HG03520 (cell line): ENCODE data around the gene CDRT15.
"Not testable (repeated sequence)": the region's sequence is repeated elsewhere in the genome, so short reads cannot be mapped to it uniquely, and the experiment has no call there.

Experiments
- ATAC-seq: cut with Tn5 transposase; IDR thresholded peaks from one replicate; pipeline ENCODE4 v1.9.1; 2021; ENCODE audit warnings: mild to moderate bottlenecking, moderate library complexity; ENCODE audit not compliant: unreplicated experiment

The CDRT15 gene

DNA sequence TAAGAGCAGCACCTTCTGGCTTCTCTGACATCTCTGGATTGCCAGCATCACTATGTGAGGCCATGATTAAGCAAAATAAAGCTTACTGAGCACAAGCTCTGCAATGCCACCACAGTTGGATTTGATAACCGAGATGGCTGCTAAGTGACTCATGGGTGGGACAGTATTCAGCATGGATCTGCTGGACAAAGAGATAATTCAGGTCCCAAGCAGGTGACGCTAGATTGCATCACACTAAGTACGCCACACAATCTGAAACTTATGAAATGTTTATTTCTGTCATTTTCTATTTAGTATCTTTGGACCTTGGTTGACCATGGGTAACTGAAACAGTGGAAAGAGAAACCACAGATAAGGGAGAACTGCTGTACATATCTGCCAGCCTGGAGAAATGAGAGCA is 27.4 kb downstream of the CDRT15 start:
- ATAC-seq, result no peak

DNA sequence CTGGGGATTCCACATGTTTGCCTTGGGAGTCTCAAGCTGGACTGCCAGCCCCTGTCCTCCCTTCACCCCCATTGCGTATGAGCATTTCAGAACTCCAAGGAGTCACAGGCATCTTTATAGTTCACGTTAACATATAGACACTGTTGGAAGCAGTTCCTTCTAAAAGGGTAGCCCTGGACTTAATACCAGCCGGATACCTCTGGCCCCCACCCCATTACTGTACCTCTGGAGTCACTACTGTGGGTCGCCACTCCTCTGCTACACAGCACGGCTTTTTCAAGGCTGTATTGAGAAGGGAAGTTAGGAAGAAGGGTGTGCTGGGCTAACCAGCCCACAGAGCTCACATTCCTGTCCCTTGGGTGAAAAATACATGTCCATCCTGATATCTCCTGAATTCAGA is 28.9 kb downstream of the CDRT15 start:
- no peak for ATAC-seq

- no peak for ATAC-seq
Observed at GRCh38 chr17:14206891-14207290, 29.8 kb downstream of the CDRT15 start.

DNA sequence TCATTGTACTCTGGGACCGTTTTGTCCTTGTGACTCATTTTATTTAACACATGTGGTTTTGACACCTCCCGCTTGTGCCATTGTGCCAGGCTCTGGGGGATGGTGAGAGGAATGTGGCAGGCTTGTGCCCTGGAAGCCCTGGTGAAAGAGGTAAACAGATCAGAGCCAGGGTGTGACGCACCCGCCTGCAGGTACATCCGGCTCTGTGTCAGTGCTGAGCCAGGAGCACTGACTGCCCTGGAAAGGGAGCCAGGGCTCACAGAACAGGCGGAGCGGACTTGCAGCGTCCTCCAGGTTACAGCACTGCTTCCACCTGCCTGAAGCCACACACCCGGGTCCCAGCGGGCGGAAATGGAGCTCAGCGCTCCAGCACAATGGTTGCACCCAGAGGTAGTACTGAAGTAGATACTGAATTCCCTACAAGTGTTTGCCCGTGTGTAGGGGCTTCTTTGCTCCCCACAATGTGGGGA is 30.6 kb downstream of the CDRT15 start:
- ATAC-seq, result no peak

- ATAC-seq, result no peak
Observed at GRCh38 chr17:14205380-14205779, 31.3 kb downstream of the CDRT15 start.

DNA sequence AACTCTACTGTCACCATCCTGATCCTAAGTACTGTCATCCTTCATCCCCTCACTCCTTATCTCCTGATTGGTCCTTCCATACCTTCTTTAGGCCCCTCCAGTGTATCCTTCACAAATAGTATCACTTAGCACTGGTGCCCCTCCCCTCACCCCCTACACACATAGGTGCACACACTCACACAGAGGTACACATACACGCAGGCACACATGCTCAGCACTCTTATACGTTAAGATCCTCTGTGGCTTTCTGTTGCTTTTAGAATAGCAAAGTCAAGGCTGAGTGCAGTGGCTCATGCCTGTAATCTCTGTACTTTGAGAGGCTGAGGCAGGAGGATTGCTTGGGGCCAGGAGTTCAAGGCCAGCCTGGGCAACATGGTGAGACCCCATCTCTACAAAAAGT is 32.1 kb downstream of the CDRT15 start:
- ATAC-seq, result no peak

DNA sequence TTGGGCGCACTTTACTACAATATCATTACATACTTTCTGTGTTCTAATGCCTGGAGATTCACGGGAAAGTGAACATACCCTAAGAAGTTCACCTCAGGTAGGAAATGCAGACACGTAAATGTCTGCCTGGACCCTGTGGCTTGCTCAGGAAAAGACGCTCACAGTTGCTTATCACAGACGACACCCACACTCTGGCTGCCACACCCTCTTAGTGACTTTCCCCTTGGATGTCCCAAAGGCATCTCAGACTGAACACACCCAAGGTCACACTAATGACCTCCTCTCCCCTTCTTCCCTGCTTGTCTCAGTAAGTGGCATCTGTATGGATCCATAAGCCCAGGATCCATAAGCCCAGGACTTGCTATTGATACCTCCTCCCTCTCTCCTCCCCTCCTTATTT is 32.6 kb downstream of the CDRT15 start:
- no peak for ATAC-seq

DNA sequence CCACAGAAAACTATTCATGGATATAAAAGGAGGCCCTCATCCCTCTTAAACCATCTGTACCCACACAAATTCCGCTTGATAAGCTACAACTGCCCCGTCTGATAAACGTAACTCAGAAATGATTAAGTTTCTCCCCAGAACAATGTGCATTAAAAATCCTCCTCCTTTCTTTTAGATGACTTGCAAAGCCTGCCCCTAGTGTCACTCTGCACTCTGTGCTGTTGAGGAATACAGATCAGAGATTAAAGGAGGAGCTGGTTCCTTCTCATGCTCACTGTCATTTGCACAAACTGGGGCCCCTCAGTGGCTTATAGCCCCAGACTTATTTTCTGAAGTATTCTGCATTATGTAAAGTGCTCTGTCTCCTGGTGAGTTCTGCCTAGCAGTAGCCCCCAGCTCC is 33.3 kb downstream of the CDRT15 start:
- no peak for ATAC-seq

DNA sequence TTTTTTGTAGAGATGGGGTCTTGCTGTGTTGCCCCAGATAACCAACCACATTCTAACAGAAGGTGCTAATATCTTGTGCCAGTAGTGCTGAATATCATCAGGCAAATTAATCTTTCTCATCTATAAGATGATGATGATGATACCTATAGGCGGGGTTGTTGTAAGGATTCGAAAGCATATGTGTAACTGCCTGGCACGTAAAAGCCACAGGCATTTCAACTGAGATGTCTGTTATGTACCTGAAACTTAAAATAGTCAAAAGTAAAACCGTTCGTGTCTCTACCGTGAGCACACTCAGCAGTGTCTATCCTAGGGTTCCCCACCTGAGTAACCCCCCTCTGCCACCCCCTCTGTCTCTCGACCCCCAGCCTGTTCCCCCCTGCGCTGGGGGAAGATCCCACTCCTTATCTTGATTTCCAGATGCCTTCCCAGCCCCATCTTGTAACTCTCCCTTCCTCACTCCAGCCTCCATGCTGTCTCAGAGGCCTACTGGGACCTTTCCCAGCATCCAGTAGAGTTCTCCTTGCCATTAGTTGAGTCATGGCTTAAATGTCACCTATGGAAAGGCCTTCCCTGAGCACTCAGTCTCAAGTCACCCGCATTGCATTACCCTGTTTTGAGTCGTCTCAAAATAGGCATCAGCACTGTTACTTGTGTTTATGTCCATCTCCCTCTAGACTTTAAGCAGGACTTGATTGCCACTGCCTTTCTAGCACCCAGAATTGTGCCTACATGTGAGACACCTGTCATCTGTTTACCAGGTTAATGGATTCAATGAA is 34.1 kb downstream of the CDRT15 start:
- no peak for ATAC-seq

GRCh38 chr17:14201988-14202380 is 34.7 kb downstream of the CDRT15 start:
- no peak for ATAC-seq

DNA sequence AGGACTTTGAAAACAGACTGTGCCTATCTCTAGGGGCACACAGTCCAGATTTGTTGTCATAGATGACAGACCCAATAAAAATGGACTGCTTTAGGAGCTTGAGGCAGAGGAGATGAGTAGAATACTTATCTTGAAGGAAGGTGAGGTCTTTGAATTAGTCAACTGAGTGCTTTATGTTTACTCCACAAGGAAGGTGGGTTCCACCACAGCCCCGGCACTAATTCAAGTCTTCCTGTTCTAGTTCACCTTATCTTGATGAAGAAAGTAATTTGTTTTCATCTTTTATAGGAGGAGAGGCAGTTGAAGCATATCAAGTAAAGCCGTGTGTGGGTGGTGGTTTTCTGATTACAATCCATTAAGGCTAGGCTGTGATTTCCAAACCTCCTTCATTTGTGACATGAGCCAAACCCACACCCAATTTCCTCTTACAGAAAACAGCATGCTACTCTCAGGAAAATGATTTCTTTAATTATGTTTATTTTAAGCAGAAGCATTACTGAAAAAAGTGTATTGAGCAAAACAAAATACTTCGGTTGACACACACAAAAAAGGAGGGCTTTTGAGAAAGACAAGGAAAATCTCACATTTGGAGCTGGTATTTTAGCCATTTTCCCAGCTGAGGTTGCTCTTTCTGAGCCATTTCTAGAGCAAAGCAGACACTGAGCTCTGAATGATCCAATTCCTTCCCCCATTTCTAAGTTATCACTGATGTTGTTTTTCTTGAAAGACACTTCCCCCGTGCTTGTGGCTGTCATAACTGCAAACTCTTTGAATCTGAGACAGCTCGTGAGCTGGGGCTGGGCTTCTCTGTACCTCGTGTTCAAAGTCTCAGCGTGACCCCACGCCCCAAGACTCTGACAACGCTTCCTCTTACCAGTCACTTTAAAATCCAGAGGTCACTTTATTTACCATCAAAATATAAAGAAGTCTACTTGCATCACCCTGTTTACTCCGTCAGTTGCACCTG is 35.4 kb downstream of the CDRT15 start:
- ATAC-seq, result no peak

DNA sequence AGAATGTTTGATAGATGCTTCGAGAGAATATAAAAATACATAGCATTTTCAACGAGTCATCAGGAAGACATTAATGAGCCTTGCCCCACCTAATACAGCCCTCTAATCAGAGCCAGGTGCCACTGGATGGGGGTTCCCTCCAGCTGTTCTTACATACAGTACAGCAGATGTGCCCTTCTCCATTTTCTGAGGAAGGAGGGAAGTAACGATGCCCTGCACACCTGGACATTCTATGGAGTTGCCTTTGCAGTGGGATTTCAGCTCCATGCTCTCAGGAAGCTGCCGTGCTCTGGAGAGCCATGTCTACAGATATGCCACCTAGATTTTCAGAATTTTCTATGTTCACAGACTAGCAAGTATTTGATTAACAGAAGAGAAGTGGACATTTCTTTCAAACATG is 36.3 kb downstream of the CDRT15 start:
- no peak for ATAC-seq

DNA sequence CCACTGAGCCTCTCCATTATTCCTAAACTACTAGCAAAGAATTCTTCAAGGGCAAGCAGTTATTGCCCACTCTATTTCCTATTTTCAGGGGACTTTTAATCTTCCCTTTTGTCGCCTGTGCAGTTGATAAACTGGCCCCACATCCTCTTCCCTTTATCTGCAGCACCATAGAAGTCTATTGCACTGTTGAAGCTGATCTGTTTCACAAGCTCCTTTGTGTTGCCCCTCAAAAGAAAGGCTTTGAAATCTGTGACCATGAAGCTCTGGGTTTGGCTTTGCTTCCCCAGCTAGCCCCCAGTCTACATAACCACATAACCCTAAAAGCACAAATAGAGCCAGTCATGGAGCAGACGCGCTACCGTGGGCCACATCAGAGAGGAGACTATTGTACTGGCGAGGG is 37.1 kb downstream of the CDRT15 start:
- ATAC-seq, result no peak

- no peak for ATAC-seq
Observed at GRCh38 chr17:14198575-14198974, 38.1 kb downstream of the CDRT15 start.

GRCh38 chr17:14198013-14198412 is 38.6 kb downstream of the CDRT15 start:
- ATAC-seq, result no peak

DNA sequence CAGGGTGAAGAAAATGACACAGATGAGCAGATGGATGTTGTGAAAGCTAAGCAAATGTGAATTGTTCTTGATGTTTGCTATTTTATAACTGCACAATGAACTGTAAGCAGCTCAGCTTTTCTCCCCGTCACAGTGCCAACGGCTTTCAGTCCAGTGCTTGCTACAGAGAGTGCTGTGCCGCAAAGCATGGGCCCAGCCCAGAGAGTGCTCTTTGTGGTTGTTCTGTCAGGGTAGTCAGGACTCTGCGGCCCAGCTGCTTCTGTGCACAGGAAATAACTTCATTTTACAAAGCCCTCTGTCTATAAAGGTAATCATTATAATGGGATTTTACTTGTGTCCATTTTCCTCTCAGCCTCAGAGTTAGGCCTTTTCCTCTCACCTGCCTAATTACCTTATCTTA is 39.1 kb downstream of the CDRT15 start:
- ATAC-seq, result no peak

GRCh38 chr17:14197057-14197456 is 39.6 kb downstream of the CDRT15 start:
- no peak for ATAC-seq

DNA sequence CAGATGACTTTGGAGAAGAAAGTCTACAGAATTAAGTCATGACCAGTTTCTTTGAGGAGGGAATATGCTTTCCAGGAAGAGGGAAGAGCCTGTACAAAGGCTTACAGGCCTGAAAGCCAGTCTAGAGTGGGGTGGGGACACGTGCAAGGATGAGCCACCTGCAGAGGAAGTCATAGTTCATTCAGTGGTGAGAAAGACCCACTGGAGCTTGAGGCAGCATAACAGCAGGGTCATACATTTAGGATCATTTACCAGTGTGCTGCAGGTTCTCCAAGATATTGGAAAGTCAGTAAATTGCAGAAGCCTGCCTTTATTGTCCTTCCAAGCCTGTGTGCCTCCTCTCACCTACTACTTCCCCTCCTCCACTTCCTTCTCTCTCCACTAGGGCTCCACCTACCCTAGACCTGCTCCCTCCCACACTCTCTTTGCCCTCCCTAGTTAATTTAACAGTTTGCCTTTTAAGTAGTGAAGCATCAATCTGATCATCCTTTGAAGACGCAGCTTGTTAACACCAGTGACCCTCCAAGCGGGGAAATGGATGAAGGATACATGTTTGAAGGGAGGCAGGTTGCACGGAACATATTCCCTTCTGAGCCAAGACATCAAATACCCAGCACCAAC is 40.2 kb downstream of the CDRT15 start:
- ATAC-seq, result peak; percentile 44

GRCh38 chr17:14192636-14193344 is 43.9 kb downstream of the CDRT15 start:
- not testable (repeated sequence) for ATAC-seq

- ATAC-seq, result not testable (repeated sequence)
Observed at GRCh38 chr17:14192039-14192438, 44.6 kb downstream of the CDRT15 start.

DNA sequence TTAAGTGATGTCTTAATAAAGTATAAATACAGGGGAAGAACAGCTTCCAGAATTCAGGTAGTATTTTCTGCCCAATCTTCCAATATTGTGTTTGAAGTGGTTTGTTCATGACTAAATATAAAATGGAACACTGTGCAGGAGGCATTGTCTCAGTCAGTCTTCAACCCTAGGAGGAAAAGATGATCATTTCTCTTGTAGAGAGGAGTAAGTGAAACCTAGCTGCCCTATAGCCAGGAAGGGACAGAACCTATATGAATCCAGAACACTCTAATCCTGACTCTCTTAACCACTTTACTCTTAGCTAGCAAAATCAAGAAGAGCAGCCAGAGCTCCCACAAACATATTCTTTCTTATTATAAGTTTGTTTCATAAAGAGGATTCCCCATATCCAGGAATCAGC is 45.2 kb downstream of the CDRT15 start:
- ATAC-seq, result not testable (repeated sequence)
